GM12878 (cell line): Measurements from ENCODE around the gene CWF19L2. TPM values are rescaled to one million over a fixed set of nuclear protein-coding genes. Genes with fewer than 3 reads are reported as not detected.

Source experiments
- ATAC-seq: fragments of 200-7000 bp; cut with Tn5 transposase; 3 replicates; pipeline ENCODE4 v1.9.1; 2020; ENCODE audit warnings: mild to moderate bottlenecking, moderate library complexity
- BruUV-seq: library from RNA; stranded (reverse); fragments of 400-500 nt; replicated peaks from 2 replicates; lab custom pipeline; 2021; lab: Mats Ljungman, UMichigan
- CTCF ChIA-PET: fragments of 300-600 bp; sonication (Branson Sonifier 250); formaldehyde crosslinking; extraction: SDS; loops from one replicate; lab custom pipeline; 2021; ENCODE audit warnings: inconsistent platforms; lab: Yijun Ruan, JAX
- POLR2A ChIA-PET: fragments of 350-600 bp; formaldehyde crosslinking; extraction: SDS; loops from one replicate; lab custom pipeline; 2021; ENCODE audit warnings: inconsistent platforms; lab: Charles Lee
- RAD21 ChIA-PET: fragments of 300-600 bp; sonication (Branson Sonifier 250); formaldehyde crosslinking; loops from one replicate; lab custom pipeline; 2023; ENCODE audit warnings: antibody characterized with exemption; ENCODE audit not compliant: unreplicated experiment; lab: Charles Lee
- SMC1A ChIA-PET: fragments of 300-600 bp; sonication (Branson Sonifier 250); formaldehyde crosslinking; loops from one replicate; lab custom pipeline; 2023; ENCODE audit not compliant: unreplicated experiment, uncharacterized antibody; lab: Charles Lee
- DNase-seq: peaks from one replicate; pipeline ENCODE4 v3.0.0-alpha.2; 2011; ENCODE audit warnings: low read depth, low spot score
- FAIRE-seq: peaks from 3 replicates; lab custom pipeline; 2011; peaks lifted over from hg19 to GRCh38; lab: Jason Lieb, UNC
- H2AFZ ChIP-seq: 2 replicates; pipeline ENCODE4 v1.6.0; 2011; ENCODE audit warnings: low read depth, low read length, control low read depth; ENCODE audit not compliant: control insufficient read depth
- H3K27ac ChIP-seq: 2 replicates; pipeline ENCODE4 v1.5.1; 2011; ENCODE audit warnings: control low read depth; ENCODE audit not compliant: control insufficient read depth, insufficient read depth
- H3K27me3 ChIP-seq, 2 experiments: replicated peaks in 1 of 2; 2 replicates each; pipeline versions ENCODE4 v1.6.0 to v1.6.1; 2011; ENCODE audit warnings: low read length in 1 of 2; ENCODE audit not compliant: control insufficient read depth in 2 of 2, insufficient read depth in 2 of 2
- H3K36me3 ChIP-seq, 2 experiments: 2 replicates each; pipeline ENCODE4 v1.5.1; 2011; ENCODE audit warnings: low read length in 1 of 2; ENCODE audit not compliant: control insufficient read depth in 2 of 2, insufficient read depth in 2 of 2
- H3K4me1 ChIP-seq: 2 replicates; pipeline ENCODE4 v1.6.1; 2011; ENCODE audit warnings: mild to moderate bottlenecking, low read length, moderate library complexity, mixed read lengths; ENCODE audit not compliant: control insufficient read depth, insufficient read depth
- H3K4me2 ChIP-seq: 2 replicates; pipeline ENCODE4 v1.6.0; 2011; ENCODE audit warnings: control low read depth; ENCODE audit not compliant: control insufficient read depth, insufficient read depth
- H3K4me3 ChIP-seq: fragments of 200-600 bp; sonication (generic); 2 replicates; pipeline ENCODE4 v1.5.1; 2016
- H3K79me2 ChIP-seq: 2 replicates; pipeline ENCODE4 v1.6.0; 2011; ENCODE audit warnings: low read length; ENCODE audit not compliant: control insufficient read depth, insufficient read depth
- H3K9ac ChIP-seq: 2 replicates; pipeline ENCODE4 v1.8.0; 2011; ENCODE audit warnings: low read length, control low read depth, mixed read lengths; ENCODE audit not compliant: control insufficient read depth, insufficient read depth
- H3K9me3 ChIP-seq: replicated peaks from 3 replicates; pipeline ENCODE4 v1.5.1; 2011; ENCODE audit warnings: mild to moderate bottlenecking, low read length; ENCODE audit not compliant: control insufficient read depth, insufficient read depth
- H4K20me1 ChIP-seq: 2 replicates; pipeline ENCODE4 v1.6.0; 2011; ENCODE audit not compliant: control insufficient read depth, insufficient read depth
- EZH2 ChIP-seq: IDR thresholded peaks from 2 replicates; pipeline ENCODE4 v1.6.1; 2012; ENCODE audit warnings: low read depth, mild to moderate bottlenecking, control low read depth, inconsistent platforms, low read length, borderline replicate concordance; ENCODE audit not compliant: control insufficient read depth
- HDAC6 ChIP-seq: fragments of 200-600 bp; sonication (generic); IDR thresholded peaks from one replicate; pipeline ENCODE4 v1.8.0; 2017; ENCODE audit warnings: antibody characterized with exemption; ENCODE audit not compliant: unreplicated experiment
- IRF4 ChIP-seq: IDR thresholded peaks from 2 replicates; pipeline ENCODE4 v1.6.1; 2011; ENCODE audit warnings: low read depth, low read length
- KAT2A ChIP-seq: conservative IDR thresholded peaks from 2 replicates; pipeline ENCODE4 v1.6.1; 2011; ENCODE audit warnings: low read depth, low read length; ENCODE audit not compliant: control insufficient read depth
- NFYA ChIP-seq: IDR thresholded peaks from 2 replicates; pipeline ENCODE4 v1.6.1; 2011; ENCODE audit warnings: low read depth, mild to moderate bottlenecking, low read length, improper control_type of control experiment, borderline replicate concordance
- SPI1 ChIP-seq: IDR thresholded peaks from 2 replicates; pipeline ENCODE4 v1.6.1; 2011; ENCODE audit warnings: low read depth, mild to moderate bottlenecking, low read length, moderate library complexity, borderline replicate concordance; ENCODE audit not compliant: insufficient read depth
- in situ Hi-C: fragments of 300-500 bp; cut with MboI; formaldehyde crosslinking; loops from 9 replicates; pipeline ENCODE4 v1.14.3; 2018; ENCODE audit warnings: mixed read lengths
- intact Hi-C: fragments of 100-400 bp; cut with micrococcal nuclease; formaldehyde crosslinking; loops from one replicate; pipeline ENCODE4 v1.14.2; 2022; ENCODE audit not compliant: unreplicated experiment
- polyA plus RNA-seq, 11 experiments: library from polyadenylated mRNA; depleted of rRNA in 4 of 11; unstranded in 6 of 11; stranded (reverse) in 5 of 11; fragments of >200 nt; fragmentation: Nextera tagmentation in 4 of 11; fragmentation: Illumina TruSeq in 1 of 11; extraction: Ambion mirVana in 4 of 11; extraction: Trizol in 1 of 11; gene quantifications; 1 replicate in 1 of 11; 2 replicates in 10 of 11; pipeline versions ENCODE4 v1.2.1 to v1.2.3, GENCODE V29; 2011 to 2016; ENCODE audit warnings: inconsistent platforms in 2 of 11, missing spikeins in 2 of 11, low read depth in 1 of 11
- total RNA-seq, 4 experiments: library from RNA; depleted of rRNA in 3 of 4; stranded (reverse); fragments of >200 nt in 3 of 4; fragmentation: Illumina TruSeq in 1 of 4; extraction: Trizol in 1 of 4; gene quantifications; 2 replicates each; pipeline versions ENCODE4 v1.2.1 to v1.2.3, GENCODE V29; 2013 to 2021
- TF ChIP-seq, protein P1 (sequence below): fragments of 450-650 bp; IDR thresholded peaks from 2 replicates; pipeline ENCODE4 v1.6.1; 2018; ENCODE audit warnings: borderline replicate concordance, mild to moderate bottlenecking; ENCODE audit not compliant: partially characterized antibody
- TF ChIP-seq, protein P2 (sequence below): fragments of 450-650 bp; IDR thresholded peaks from 2 replicates; pipeline ENCODE4 v1.6.1; 2016; ENCODE audit warnings: mild to moderate bottlenecking, moderate library complexity, borderline replicate concordance
- TF ChIP-seq, protein P3 (sequence below): fragments of 450-650 bp; IDR thresholded peaks from 2 replicates; pipeline ENCODE4 v1.6.1; 2017; ENCODE audit warnings: mild to moderate bottlenecking
- TF ChIP-seq, protein P4 (sequence below): IDR thresholded peaks from 2 replicates; pipeline ENCODE4 v1.6.1; 2012; ENCODE audit warnings: mild to moderate bottlenecking, low read depth, low read length

CWF19L2 gene
- total and polyA plus RNA-seq, 10 of the 15 experiments (the other 5 are each of a cell fraction or from before 2014, with no cell fraction given) = 4.5 to 18.8 (median 7.2) TPM

DNA sequence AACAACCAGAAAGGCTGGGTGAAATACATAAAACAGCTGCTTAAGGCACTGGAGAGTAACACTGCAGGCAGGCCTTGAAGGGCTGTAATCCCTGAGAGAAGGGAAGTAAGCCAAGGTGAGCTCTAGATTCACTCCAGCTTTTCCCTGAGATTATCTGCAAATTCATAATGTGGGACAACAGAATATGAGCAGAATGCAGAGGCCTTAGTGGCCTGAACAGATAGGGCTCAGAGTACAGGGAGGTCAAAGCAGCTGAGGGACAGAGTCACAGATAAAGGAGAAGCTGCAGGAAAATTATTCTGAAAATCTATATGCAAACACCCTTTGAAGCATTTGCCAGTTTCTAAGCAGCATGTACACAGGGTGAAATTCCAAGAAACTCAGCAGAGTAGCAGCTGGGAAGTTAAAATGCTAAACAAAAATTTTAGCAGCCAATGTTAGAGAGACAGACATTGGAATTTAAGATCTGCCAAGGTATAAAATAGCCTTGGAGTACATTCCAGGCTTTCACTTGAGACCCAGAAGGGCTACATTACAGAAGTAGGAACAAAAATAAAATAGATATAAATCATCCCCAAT, 48.1 kb upstream of the CWF19L2 start:
- Histone ChIP-seq H3K9ac (no peak overlapping the region), H3K36me3 (peaks cover 1 to 4% of the 10 kb centered on the region in 2 experiments; a peak in 2 of 4 replicates), H3K4me3 (no peak overlapping the region), H4K20me1 (no peaks in the 10 kb centered on the region), H3K4me1 (no peaks in the 10 kb centered on the region), H3K4me2 (no peak overlapping the region), H3K27ac (no peak overlapping the region), H3K27me3 (no peaks in the 10 kb centered on the region), H2AFZ (no peak overlapping the region), H3K9me3 (peaks cover 4% of the 10 kb centered on the region; the same call in 1 of the 3 replicates), H3K79me2 (no peaks in the 10 kb centered on the region)
- ChIA-PET RAD21 (no interaction called here), POLR2A (no interaction called here), SMC1A (interaction anchor here (0.6 to 1.3 kb wide), 2 partner anchors 16 to 28 kb away, joined by 3 read pairs; no protein-coding TSS in a partner anchor), CTCF (interaction anchor here (1.0 kb wide), 1 partner anchor 29 kb away, joined by 3 read pairs; no protein-coding TSS in a partner anchor)
- DNase-seq = no peak
- no peak for FAIRE-seq
- in situ Hi-C loops (no loop called here), intact Hi-C loops (no loop called here)
- ATAC-seq = no peak
- BruUV-seq = no TSS peak
- TF ChIP-seq, protein P1, sequence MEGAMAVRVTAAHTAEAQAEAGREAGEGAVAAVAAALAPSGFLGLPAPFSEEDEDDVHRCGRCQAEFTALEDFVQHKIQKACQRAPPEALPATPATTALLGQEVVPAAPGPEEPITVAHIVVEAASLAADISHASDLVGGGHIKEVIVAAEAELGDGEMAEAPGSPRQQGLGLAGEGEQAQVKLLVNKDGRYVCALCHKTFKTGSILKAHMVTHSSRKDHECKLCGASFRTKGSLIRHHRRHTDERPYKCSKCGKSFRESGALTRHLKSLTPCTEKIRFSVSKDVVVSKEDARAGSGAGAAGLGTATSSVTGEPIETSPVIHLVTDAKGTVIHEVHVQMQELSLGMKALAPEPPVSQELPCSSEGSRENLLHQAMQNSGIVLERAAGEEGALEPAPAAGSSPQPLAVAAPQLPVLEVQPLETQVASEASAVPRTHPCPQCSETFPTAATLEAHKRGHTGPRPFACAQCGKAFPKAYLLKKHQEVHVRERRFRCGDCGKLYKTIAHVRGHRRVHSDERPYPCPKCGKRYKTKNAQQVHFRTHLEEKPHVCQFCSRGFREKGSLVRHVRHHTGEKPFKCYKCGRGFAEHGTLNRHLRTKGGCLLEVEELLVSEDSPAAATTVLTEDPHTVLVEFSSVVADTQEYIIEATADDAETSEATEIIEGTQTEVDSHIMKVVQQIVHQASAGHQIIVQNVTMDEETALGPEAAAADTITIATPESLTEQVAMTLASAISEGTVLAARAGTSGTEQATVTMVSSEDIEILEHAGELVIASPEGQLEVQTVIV = no peak
- TF ChIP-seq, protein P2, sequence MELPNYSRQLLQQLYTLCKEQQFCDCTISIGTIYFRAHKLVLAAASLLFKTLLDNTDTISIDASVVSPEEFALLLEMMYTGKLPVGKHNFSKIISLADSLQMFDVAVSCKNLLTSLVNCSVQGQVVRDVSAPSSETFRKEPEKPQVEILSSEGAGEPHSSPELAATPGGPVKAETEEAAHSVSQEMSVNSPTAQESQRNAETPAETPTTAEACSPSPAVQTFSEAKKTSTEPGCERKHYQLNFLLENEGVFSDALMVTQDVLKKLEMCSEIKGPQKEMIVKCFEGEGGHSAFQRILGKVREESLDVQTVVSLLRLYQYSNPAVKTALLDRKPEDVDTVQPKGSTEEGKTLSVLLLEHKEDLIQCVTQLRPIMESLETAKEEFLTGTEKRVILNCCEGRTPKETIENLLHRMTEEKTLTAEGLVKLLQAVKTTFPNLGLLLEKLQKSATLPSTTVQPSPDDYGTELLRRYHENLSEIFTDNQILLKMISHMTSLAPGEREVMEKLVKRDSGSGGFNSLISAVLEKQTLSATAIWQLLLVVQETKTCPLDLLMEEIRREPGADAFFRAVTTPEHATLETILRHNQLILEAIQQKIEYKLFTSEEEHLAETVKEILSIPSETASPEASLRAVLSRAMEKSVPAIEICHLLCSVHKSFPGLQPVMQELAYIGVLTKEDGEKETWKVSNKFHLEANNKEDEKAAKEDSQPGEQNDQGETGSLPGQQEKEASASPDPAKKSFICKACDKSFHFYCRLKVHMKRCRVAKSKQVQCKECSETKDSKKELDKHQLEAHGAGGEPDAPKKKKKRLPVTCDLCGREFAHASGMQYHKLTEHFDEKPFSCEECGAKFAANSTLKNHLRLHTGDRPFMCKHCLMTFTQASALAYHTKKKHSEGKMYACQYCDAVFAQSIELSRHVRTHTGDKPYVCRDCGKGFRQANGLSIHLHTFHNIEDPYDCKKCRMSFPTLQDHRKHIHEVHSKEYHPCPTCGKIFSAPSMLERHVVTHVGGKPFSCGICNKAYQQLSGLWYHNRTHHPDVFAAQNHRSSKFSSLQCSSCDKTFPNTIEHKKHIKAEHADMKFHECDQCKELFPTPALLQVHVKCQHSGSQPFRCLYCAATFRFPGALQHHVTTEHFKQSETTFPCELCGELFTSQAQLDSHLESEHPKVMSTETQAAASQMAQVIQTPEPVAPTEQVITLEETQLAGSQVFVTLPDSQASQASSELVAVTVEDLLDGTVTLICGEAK = no peak
- TF ChIP-seq IRF4 = no peak
- no peak for TF ChIP-seq HDAC6
- TF ChIP-seq NFYA = no peak
- TF ChIP-seq, protein P3, sequence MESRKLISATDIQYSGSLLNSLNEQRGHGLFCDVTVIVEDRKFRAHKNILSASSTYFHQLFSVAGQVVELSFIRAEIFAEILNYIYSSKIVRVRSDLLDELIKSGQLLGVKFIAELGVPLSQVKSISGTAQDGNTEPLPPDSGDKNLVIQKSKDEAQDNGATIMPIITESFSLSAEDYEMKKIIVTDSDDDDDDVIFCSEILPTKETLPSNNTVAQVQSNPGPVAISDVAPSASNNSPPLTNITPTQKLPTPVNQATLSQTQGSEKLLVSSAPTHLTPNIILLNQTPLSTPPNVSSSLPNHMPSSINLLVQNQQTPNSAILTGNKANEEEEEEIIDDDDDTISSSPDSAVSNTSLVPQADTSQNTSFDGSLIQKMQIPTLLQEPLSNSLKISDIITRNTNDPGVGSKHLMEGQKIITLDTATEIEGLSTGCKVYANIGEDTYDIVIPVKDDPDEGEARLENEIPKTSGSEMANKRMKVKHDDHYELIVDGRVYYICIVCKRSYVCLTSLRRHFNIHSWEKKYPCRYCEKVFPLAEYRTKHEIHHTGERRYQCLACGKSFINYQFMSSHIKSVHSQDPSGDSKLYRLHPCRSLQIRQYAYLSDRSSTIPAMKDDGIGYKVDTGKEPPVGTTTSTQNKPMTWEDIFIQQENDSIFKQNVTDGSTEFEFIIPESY = no peak
- TF ChIP-seq KAT2A = no peak
- TF ChIP-seq SPI1 = no peak
- TF ChIP-seq EZH2 = no peak
- TF ChIP-seq, protein P4, sequence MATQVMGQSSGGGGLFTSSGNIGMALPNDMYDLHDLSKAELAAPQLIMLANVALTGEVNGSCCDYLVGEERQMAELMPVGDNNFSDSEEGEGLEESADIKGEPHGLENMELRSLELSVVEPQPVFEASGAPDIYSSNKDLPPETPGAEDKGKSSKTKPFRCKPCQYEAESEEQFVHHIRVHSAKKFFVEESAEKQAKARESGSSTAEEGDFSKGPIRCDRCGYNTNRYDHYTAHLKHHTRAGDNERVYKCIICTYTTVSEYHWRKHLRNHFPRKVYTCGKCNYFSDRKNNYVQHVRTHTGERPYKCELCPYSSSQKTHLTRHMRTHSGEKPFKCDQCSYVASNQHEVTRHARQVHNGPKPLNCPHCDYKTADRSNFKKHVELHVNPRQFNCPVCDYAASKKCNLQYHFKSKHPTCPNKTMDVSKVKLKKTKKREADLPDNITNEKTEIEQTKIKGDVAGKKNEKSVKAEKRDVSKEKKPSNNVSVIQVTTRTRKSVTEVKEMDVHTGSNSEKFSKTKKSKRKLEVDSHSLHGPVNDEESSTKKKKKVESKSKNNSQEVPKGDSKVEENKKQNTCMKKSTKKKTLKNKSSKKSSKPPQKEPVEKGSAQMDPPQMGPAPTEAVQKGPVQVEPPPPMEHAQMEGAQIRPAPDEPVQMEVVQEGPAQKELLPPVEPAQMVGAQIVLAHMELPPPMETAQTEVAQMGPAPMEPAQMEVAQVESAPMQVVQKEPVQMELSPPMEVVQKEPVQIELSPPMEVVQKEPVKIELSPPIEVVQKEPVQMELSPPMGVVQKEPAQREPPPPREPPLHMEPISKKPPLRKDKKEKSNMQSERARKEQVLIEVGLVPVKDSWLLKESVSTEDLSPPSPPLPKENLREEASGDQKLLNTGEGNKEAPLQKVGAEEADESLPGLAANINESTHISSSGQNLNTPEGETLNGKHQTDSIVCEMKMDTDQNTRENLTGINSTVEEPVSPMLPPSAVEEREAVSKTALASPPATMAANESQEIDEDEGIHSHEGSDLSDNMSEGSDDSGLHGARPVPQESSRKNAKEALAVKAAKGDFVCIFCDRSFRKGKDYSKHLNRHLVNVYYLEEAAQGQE = no peak
